ENCODE results near the gene PREP. TPM values are rescaled to one million over a fixed set of nuclear protein-coding genes. Genes with fewer than 3 reads are reported as not detected.
"Not testable (repeated sequence)": the region's sequence is repeated elsewhere in the genome, so short reads cannot be mapped to it uniquely, and the experiment has no call there.

The PREP gene
- total and polyA plus RNA-seq, 4 experiments from 2014 or later: 29.8 to 43.6 (median 34.6) TPM

DNA sequence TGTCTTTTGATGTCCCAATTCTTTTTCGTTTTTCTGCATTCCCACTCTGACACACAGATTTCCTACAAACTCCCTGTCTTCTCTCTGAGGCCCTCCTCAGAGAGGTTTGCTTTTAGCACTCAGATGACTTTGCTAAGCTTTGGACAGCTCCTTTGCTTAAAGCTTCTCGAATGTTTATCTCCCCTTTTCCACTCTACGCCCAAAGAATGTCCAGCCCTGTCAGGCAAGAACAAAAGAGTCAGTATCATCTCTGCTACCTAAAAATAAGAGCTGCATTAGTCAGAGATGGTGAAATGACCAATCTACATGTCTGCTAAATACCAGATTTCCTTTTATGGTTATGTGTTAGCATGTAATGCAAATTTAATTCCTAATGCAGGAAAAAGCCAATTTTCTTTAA is 56.8 kb downstream of the PREP start:
- H3K9me3 ChIP-seq (ENCODE audit: control insufficient read depth in 1 of 2, low read length in 2 of 2): no peaks in the 10 kb centered on the region
- no peaks in the 10 kb centered on the region for H3K27me3 ChIP-seq (ENCODE audit: insufficient read depth, low read length)
- H3K4me3 ChIP-seq (ENCODE audit: low read length in 2 of 2): no peak overlapping the region
- ChIA-PET CTCF (ENCODE audit: partially characterized antibody) (interaction anchor here (2.2 kb wide), 1 partner anchor 10 kb away, joined by 5 read pairs; no protein-coding TSS in a partner anchor), POLR2A (ENCODE audit: partially characterized antibody) (no interaction called here)
- no peak overlapping the region for H3K4me3 Mint-ChIP-seq
- no peak overlapping the region for H3K27ac Mint-ChIP-seq
- no peak overlapping the region for H3K27ac ChIP-seq (ENCODE audit: low read depth, low read length)
- no peaks in the 10 kb centered on the region for H3K4me1 ChIP-seq (ENCODE audit: insufficient read depth, low read length)
- peaks cover 0 to 6% (median 0%) of the 10 kb centered on the region in 8 donors for H3K9me3 Mint-ChIP-seq
- H3K4me1 Mint-ChIP-seq: peaks cover 2 to 17% (median 12%) of the 10 kb centered on the region in 4 donors
- no peaks in the 10 kb centered on the region for H3K27me3 Mint-ChIP-seq
- intact Hi-C loops (cut with micrococcal nuclease): no loop called here
- DNase-seq: no peak
- H3K36me3 ChIP-seq (ENCODE audit: insufficient read depth, low read length): no peaks in the 10 kb centered on the region
- H3K36me3 Mint-ChIP-seq: peaks cover 61 to 70% of the 10 kb centered on the region in 2 donors

DNA sequence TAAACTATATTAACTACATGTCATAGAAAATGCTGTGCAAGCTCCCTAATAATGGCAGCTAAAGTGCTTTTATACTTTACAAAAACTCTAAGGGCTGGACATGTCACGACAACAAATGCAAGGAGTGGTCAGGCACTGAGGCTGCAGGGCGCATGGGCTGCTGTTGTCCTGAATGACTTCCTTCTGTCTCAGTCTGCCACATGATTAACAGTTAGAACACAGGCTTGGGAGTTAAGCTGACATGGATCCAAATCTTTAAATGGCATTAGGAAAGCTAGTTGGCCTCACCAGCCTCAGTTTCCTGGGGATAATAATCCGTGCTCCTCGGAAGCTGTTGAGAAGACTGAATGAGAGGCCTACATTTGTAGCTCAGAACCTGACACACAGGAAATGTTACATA is 57.4 kb downstream of the PREP start:
- ChIA-PET POLR2A (ENCODE audit: partially characterized antibody) (no interaction called here), CTCF (ENCODE audit: partially characterized antibody) (interaction anchor here (2.2 kb wide), 1 partner anchor 10 kb away, joined by 5 read pairs; no protein-coding TSS in a partner anchor)
- Histone ChIP-seq H3K9me3 (ENCODE audit: control insufficient read depth in 1 of 2, low read length in 2 of 2) (no peaks in the 10 kb centered on the region), H3K36me3 (ENCODE audit: insufficient read depth, low read length) (no peaks in the 10 kb centered on the region), H3K27ac (ENCODE audit: low read depth, low read length) (no peak overlapping the region), H3K4me1 (ENCODE audit: insufficient read depth, low read length) (no peaks in the 10 kb centered on the region), H3K4me3 (ENCODE audit: low read length in 2 of 2) (no peak overlapping the region), H3K27me3 (ENCODE audit: insufficient read depth, low read length) (no peaks in the 10 kb centered on the region)
- Mint-ChIP-seq H3K36me3 (peaks cover 59 to 67% of the 10 kb centered on the region in 2 donors), H3K27me3 (no peaks in the 10 kb centered on the region), H3K4me3 (no peak overlapping the region), H3K9me3 (peaks cover 0 to 6% (median 0%) of the 10 kb centered on the region in 8 donors), H3K27ac (peak overlapping the region in 1 of 7 donors; percentile 51), H3K4me1 (peaks cover 3 to 22% (median 14%) of the 10 kb centered on the region in 4 donors)
- intact Hi-C loops (cut with micrococcal nuclease): no loop called here
- no peak for DNase-seq

DNA sequence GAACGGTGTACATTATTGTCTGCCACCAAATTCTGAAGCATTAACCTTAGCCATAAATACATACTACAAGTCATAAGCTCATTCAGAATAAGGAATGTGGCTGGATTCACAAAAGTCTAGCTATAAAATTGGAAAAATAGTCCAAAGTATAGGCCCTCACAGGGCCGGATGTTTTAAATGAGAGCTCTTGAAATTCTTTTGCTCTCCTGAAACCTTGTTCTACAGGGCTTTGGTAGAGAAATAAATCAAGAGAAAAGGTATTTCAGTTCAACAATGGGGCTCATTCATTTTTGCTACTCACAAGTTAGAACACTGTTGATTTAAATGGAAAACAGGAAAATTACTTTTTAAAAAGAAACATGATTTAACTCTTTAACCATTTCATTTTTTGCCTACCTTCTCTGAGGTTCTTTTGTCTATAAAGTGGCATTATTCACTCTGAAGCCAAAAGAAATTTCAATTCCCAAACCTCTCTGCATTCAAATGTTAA is 58.0 kb downstream of the PREP start:
- Histone ChIP-seq H3K27ac (ENCODE audit: low read depth, low read length) (no peak overlapping the region), H3K36me3 (ENCODE audit: insufficient read depth, low read length) (no peaks in the 10 kb centered on the region), H3K9me3 (ENCODE audit: control insufficient read depth in 1 of 2, low read length in 2 of 2) (no peaks in the 10 kb centered on the region), H3K4me1 (ENCODE audit: insufficient read depth, low read length) (no peaks in the 10 kb centered on the region), H3K4me3 (ENCODE audit: low read length in 2 of 2) (no peak overlapping the region), H3K27me3 (ENCODE audit: insufficient read depth, low read length) (no peaks in the 10 kb centered on the region)
- H3K27me3 Mint-ChIP-seq: no peaks in the 10 kb centered on the region
- no peak overlapping the region for H3K4me3 Mint-ChIP-seq
- intact Hi-C loops (cut with micrococcal nuclease): no loop called here
- CTCF ChIA-PET (ENCODE audit: partially characterized antibody): interaction anchor here (1.1 to 2.2 kb wide), 2 partner anchors 11 to 27 kb away, joined by 3 to 5 read pairs; no protein-coding TSS in a partner anchor
- H3K27ac Mint-ChIP-seq: no peak overlapping the region
- POLR2A ChIA-PET (ENCODE audit: partially characterized antibody): no interaction called here
- no peak for DNase-seq
- H3K36me3 Mint-ChIP-seq: peaks cover 60 to 65% of the 10 kb centered on the region in 2 donors
- H3K4me1 Mint-ChIP-seq: peaks cover 3 to 26% (median 16%) of the 10 kb centered on the region in 4 donors
- H3K9me3 Mint-ChIP-seq: peaks cover 0 to 6% (median 0%) of the 10 kb centered on the region in 8 donors

GRCh38 chr6:105338350-105338983 is 64.4 kb downstream of the PREP start:
- CTCF ChIA-PET (ENCODE audit: partially characterized antibody): interaction anchor here (1.2 kb wide), 1 partner anchor 11 kb away, joined by 3 read pairs; no protein-coding TSS in a partner anchor
- Mint-ChIP-seq H3K36me3 (peaks cover 50 to 51% of the 10 kb centered on the region in 2 donors), H3K4me1 (peaks cover 3 to 28% (median 21%) of the 10 kb centered on the region in 4 donors)
- H3K9me3 Mint-ChIP-seq; H3K27me3 ChIP-seq (ENCODE audit: insufficient read depth, low read length); H3K27ac ChIP-seq (ENCODE audit: low read depth, low read length); H3K27ac Mint-ChIP-seq; H3K4me3 ChIP-seq (ENCODE audit: low read length in 2 of 2); intact Hi-C loops (cut with micrococcal nuclease); H3K9me3 ChIP-seq (ENCODE audit: control insufficient read depth in 1 of 2, low read length in 2 of 2); DNase-seq; H3K36me3 ChIP-seq (ENCODE audit: insufficient read depth, low read length); H3K27me3 Mint-ChIP-seq; H3K4me1 ChIP-seq (ENCODE audit: insufficient read depth, low read length); H3K4me3 Mint-ChIP-seq; POLR2A ChIA-PET (ENCODE audit: partially characterized antibody): not testable (repeated sequence)

- no peaks in the 10 kb centered on the region for H3K27me3 ChIP-seq (ENCODE audit: insufficient read depth, low read length)
- DNase-seq: no peak
- CTCF ChIA-PET (ENCODE audit: partially characterized antibody): no interaction called here
- no peak overlapping the region for H3K27ac ChIP-seq (ENCODE audit: low read depth, low read length)
- no peak overlapping the region for H3K4me3 ChIP-seq (ENCODE audit: low read length in 2 of 2)
- intact Hi-C loops (cut with micrococcal nuclease): no loop called here
- Mint-ChIP-seq H3K27ac (no peak overlapping the region), H3K4me3 (no peak overlapping the region), H3K36me3 (peaks cover 49 to 65% of the 10 kb centered on the region in 2 donors), H3K27me3 (no peaks in the 10 kb centered on the region), H3K9me3 (no peaks in the 10 kb centered on the region), H3K4me1 (peaks cover 2 to 20% (median 15%) of the 10 kb centered on the region in 4 donors)
- no peaks in the 10 kb centered on the region for H3K9me3 ChIP-seq (ENCODE audit: control insufficient read depth in 1 of 2, low read length in 2 of 2)
- H3K4me1 ChIP-seq (ENCODE audit: insufficient read depth, low read length): no peaks in the 10 kb centered on the region
- H3K36me3 ChIP-seq (ENCODE audit: insufficient read depth, low read length): peaks cover 10% of the 10 kb centered on the region
- POLR2A ChIA-PET (ENCODE audit: partially characterized antibody): no interaction called here
Observed at GRCh38 chr6:105336986-105337385, 65.9 kb downstream of the PREP start.

DNA sequence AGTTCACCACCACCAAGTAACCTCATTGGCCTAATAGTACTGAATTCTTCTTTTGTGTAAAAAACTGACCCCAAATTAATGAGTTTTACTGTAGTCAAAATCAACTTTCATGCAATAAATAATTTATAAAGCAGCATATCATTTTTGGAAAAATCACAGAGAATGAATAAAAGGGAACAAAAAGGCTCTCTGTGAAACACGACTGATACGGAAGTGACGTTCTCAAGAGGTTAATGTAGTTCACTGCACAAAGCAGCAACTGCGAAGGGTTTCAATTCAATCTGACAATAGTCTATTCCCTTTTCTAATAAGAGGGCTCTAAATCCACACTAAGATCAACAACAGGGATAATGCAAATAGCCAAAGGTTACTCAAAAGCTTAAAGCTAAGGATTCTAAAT is 70.3 kb downstream of the PREP start:
- ChIA-PET POLR2A (ENCODE audit: partially characterized antibody) (interaction anchor here (0.5 kb wide), 1 partner anchor 637 kb away, joined by 3 read pairs; no protein-coding TSS in a partner anchor), CTCF (ENCODE audit: partially characterized antibody) (no interaction called here)
- Mint-ChIP-seq H3K4me1 (peaks cover 0 to 4% (median 0%) of the 10 kb centered on the region in 4 donors), H3K36me3 (peaks cover 67 to 80% of the 10 kb centered on the region in 2 donors), H3K4me3 (no peak overlapping the region), H3K27ac (no peak overlapping the region), H3K9me3 (no peaks in the 10 kb centered on the region), H3K27me3 (no peaks in the 10 kb centered on the region)
- no peak for DNase-seq
- no peaks in the 10 kb centered on the region for H3K4me1 ChIP-seq (ENCODE audit: insufficient read depth, low read length)
- no peaks in the 10 kb centered on the region for H3K9me3 ChIP-seq (ENCODE audit: control insufficient read depth in 1 of 2, low read length in 2 of 2)
- no peak overlapping the region for H3K4me3 ChIP-seq (ENCODE audit: low read length in 2 of 2)
- intact Hi-C loops (cut with micrococcal nuclease): no loop called here
- peaks cover 28% of the 10 kb centered on the region for H3K36me3 ChIP-seq (ENCODE audit: insufficient read depth, low read length)
- no peak overlapping the region for H3K27ac ChIP-seq (ENCODE audit: low read depth, low read length)
- no peaks in the 10 kb centered on the region for H3K27me3 ChIP-seq (ENCODE audit: insufficient read depth, low read length)

DNA sequence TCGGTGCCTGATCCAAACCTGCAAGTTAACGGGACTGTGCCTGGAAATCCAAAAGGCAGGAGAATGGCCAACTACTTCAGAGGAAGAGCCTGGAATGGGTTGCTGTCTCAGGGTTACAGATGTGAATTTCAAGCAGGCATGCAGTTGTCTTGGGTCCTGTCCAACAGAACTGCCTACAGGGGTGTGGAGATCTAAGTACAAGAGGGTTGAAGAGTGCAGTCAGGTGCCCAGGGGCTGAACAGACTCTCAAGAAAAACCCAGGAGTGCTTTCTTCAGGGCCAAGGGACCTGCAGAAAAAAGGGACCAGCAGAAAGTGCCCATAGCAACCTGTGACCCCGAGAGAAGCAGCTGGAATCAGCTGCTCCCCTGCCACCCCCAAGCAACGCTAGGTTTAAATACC is 71.0 kb downstream of the PREP start:
- H3K36me3 ChIP-seq (ENCODE audit: insufficient read depth, low read length): peaks cover 34% of the 10 kb centered on the region
- ChIA-PET CTCF (ENCODE audit: partially characterized antibody) (no interaction called here), POLR2A (ENCODE audit: partially characterized antibody) (no interaction called here)
- H3K27me3 ChIP-seq (ENCODE audit: insufficient read depth, low read length): no peaks in the 10 kb centered on the region
- no peak overlapping the region for H3K27ac ChIP-seq (ENCODE audit: low read depth, low read length)
- Mint-ChIP-seq H3K27ac (no peak overlapping the region), H3K9me3 (no peaks in the 10 kb centered on the region), H3K36me3 (peaks cover 68 to 81% of the 10 kb centered on the region in 2 donors), H3K27me3 (no peaks in the 10 kb centered on the region), H3K4me3 (no peak overlapping the region), H3K4me1 (peaks cover 0 to 2% (median 0%) of the 10 kb centered on the region in 4 donors)
- intact Hi-C loops (cut with micrococcal nuclease): no loop called here
- H3K4me1 ChIP-seq (ENCODE audit: insufficient read depth, low read length): no peaks in the 10 kb centered on the region
- no peaks in the 10 kb centered on the region for H3K9me3 ChIP-seq (ENCODE audit: control insufficient read depth in 1 of 2, low read length in 2 of 2)
- no peak for DNase-seq
- no peak overlapping the region for H3K4me3 ChIP-seq (ENCODE audit: low read length in 2 of 2)
